Spleen (tissue), 11 donors: ENCODE measurements around the gene AKT3. TPM values are rescaled to one million over a fixed set of nuclear protein-coding genes. Genes with fewer than 3 reads are reported as not detected.

Source experiments
- DNase-seq: peaks from one replicate; pipeline ENCODE4 v3.0.0-alpha.2; 2020
- H3K27ac ChIP-seq, 8 donors: fragments of 200-600 bp; sonication (generic) in 7 of 8; 1 replicate in 4 of 8; 2 replicates in 4 of 8; pipeline versions ENCODE4 v1.5.0 to v1.8.0; 2016 to 2021; ENCODE audit warnings: inconsistent platforms in 4 of 8, mild to moderate bottlenecking in 4 of 8, moderate library complexity in 1 of 8
- H3K27me3 ChIP-seq, 7 donors: fragments of 200-600 bp; sonication (generic) in 6 of 7; replicated peaks in 1 of 7; 1 replicate in 4 of 7; 2 replicates in 3 of 7; pipeline versions ENCODE4 v1.5.0 to v1.8.0; 2016 to 2021; ENCODE audit warnings: inconsistent platforms in 3 of 7, mild to moderate bottlenecking in 1 of 7
- H3K36me3 ChIP-seq, 6 donors: fragments of 200-600 bp; sonication (generic) in 5 of 6; 1 replicate in 4 of 6; 2 replicates in 2 of 6; pipeline versions ENCODE4 v1.5.0 to v1.8.0; 2016 to 2021; ENCODE audit warnings: inconsistent platforms in 2 of 6
- H3K4me1 ChIP-seq, 6 donors: fragments of 200-600 bp; sonication (generic) in 5 of 6; 1 replicate in 3 of 6; 2 replicates in 3 of 6; pipeline versions ENCODE4 v1.5.0 to v1.8.0; 2016 to 2021; ENCODE audit warnings: inconsistent platforms in 3 of 6
- H3K4me3 ChIP-seq, 8 donors: fragments of 200-600 bp; sonication (generic) in 7 of 8; 1 replicate in 4 of 8; 2 replicates in 4 of 8; pipeline versions ENCODE4 v1.5.0 to v1.8.0; 2016 to 2021; ENCODE audit warnings: inconsistent platforms in 4 of 8, mild to moderate bottlenecking in 4 of 8, moderate library complexity in 2 of 8
- H3K9me3 ChIP-seq, 8 donors: fragments of 200-600 bp; sonication (generic) in 7 of 8; 1 replicate in 4 of 8; 2 replicates in 4 of 8; pipeline versions ENCODE4 v1.5.0 to v1.8.0; 2016 to 2021; ENCODE audit warnings: inconsistent platforms in 4 of 8
- POLR2A ChIP-seq, 3 donors: fragments of 450-650 bp; IDR thresholded peaks; one replicate each; pipeline ENCODE4 v1.5.1; 2017; ENCODE audit warnings: antibody characterized with exemption in 3 of 3, mild to moderate bottlenecking in 1 of 3
- POLR2AphosphoS5 ChIP-seq, 3 donors: sonication (generic); formaldehyde crosslinking; IDR thresholded peaks; one replicate each; pipeline ENCODE4 v1.5.1; 2017; ENCODE audit warnings: antibody characterized with exemption in 3 of 3
- WGBS, 5 donors: extraction: QIAGEN DNeasy Blood & Tissue Kit in 3 of 5; methylation state at CpG; one replicate each; pipeline versions ENCODE4 v1.1.5 to v1.1.7; 2013 to 2018; 5-methylcytosine and 5-hydroxymethylcytosine counted together
- intact Hi-C: fragments of 100-400 bp; cut with DNase I; formaldehyde crosslinking; loops from one replicate; pipeline ENCODE4 v1.15.0; 2023; ENCODE audit warnings: low total_unique reads
- polyA plus RNA-seq, 3 donors: library from polyadenylated mRNA; stranded (reverse); fragments of 200-250 nt; gene quantifications; one replicate each; pipeline ENCODE4 v1.2.1, GENCODE V29; 2013
- total RNA-seq, 7 donors: library from RNA; depleted of rRNA in 3 of 7; stranded (reverse); fragments of >200 nt in 3 of 7; fragmentation: NEBNext Ultra II Directional in 4 of 7; extraction: Animal tissue kit (Norgen Biotek cat#: 25700) in 4 of 7; gene quantifications; one replicate each; pipeline versions ENCODE4 v1.1.0 to v1.2.1, GENCODE V29; 2016 to 2021
- TF ChIP-seq, protein P1 (sequence below), 11 experiments: fragments of 200-600 bp in 7 of 11; fragments of 450-650 bp in 4 of 11; sonication (generic) in 4 of 11; IDR thresholded peaks in 8 of 11; conservative IDR thresholded peaks in 3 of 11; 1 replicate in 7 of 11; 2 replicates in 4 of 11; pipeline versions ENCODE4 v1.4.0 to v1.8.0; 2016 to 2021; ENCODE audit warnings: antibody characterized with exemption in 11 of 11, inconsistent platforms in 4 of 11, mild to moderate bottlenecking in 1 of 11
- donor health status: healthy with polysubstance abuse.
- donor health status: DM: no; HTN: no; CAD: no; lungs with moderate emphysema.
- donor health status: DM: no; HTN: no; CAD: no.
- donor health status: Bipolar disorder and iron deficiency.
- donor health status: healthy.
- donor health status: DM: no; HTN: no; CAD: no.
- donor health status: DM: yes; HTN: yes; CAD: no.

Gene AKT3
- total and polyA plus RNA-seq, 10 donors: 4.3 to 91.3 (median 46.4) TPM

DNA sequence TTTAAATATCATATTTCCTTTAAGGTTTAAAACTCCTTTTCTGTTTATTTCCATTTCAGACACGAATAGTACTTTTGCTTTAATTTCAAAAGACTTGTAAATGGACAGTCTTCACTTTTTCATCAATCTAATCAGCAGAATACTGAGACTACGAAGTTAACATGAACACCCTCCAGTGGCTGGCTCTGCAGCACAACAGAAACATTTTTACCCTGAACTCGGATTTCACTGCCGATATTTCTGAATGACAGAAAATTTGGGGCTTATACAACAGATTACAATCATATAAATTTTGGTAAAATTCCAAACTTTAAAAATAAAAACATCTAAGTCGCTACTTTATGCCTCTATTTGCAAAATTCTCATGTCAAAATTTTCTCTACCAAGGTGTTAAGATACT, 86.2 kb downstream of the AKT3 start:
- intact Hi-C loops: no loop called here
- no peak for TF ChIP-seq POLR2A (IDR thresholded peaks at IDR 0.05)
- TF ChIP-seq POLR2AphosphoS5 (IDR thresholded peaks at IDR 0.05): no peak
- TF ChIP-seq, protein P1, sequence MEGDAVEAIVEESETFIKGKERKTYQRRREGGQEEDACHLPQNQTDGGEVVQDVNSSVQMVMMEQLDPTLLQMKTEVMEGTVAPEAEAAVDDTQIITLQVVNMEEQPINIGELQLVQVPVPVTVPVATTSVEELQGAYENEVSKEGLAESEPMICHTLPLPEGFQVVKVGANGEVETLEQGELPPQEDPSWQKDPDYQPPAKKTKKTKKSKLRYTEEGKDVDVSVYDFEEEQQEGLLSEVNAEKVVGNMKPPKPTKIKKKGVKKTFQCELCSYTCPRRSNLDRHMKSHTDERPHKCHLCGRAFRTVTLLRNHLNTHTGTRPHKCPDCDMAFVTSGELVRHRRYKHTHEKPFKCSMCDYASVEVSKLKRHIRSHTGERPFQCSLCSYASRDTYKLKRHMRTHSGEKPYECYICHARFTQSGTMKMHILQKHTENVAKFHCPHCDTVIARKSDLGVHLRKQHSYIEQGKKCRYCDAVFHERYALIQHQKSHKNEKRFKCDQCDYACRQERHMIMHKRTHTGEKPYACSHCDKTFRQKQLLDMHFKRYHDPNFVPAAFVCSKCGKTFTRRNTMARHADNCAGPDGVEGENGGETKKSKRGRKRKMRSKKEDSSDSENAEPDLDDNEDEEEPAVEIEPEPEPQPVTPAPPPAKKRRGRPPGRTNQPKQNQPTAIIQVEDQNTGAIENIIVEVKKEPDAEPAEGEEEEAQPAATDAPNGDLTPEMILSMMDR (IDR thresholded peaks at IDR 0.05 in 8 of 11, conservative IDR thresholded peaks at IDR 0.05 in 3 of 11): no peak

GRCh38 chr1:243758647-243759046, 91.4 kb downstream of the AKT3 start:
- no peaks in the 10 kb centered on the region for H3K4me1 ChIP-seq
- TF ChIP-seq POLR2AphosphoS5 (IDR thresholded peaks at IDR 0.05): no peak
- TF ChIP-seq, protein P1 (IDR thresholded peaks at IDR 0.05 in 8 of 11, conservative IDR thresholded peaks at IDR 0.05 in 3 of 11): no peak
- TF ChIP-seq POLR2A (IDR thresholded peaks at IDR 0.05): no peak
- H3K9me3 ChIP-seq: no peaks in the 10 kb centered on the region
- intact Hi-C loops: loop anchor here (10.0 kb wide), 1 partner anchor 516 kb away; no protein-coding TSS in a partner anchor
- no peak overlapping the region for H3K27ac ChIP-seq
- 92 to 98% (median 97%) methylated on average over 8 of the region's 8 CpGs for WGBS, 5 donors
- no peak for DNase-seq
- no peak overlapping the region for H3K4me3 ChIP-seq
- H3K36me3 ChIP-seq: no peaks in the 10 kb centered on the region
- no peaks in the 10 kb centered on the region for H3K27me3 ChIP-seq

More for the DNA sequence above, 86.2 kb downstream of the AKT3 start:
- Histone ChIP-seq H3K27ac (no peak overlapping the region), H3K9me3 (no peaks in the 10 kb centered on the region), H3K27me3 (no peaks in the 10 kb centered on the region), H3K4me3 (no peak overlapping the region), H3K4me1 (peaks cover 0 to 9% (median 0%) of the 10 kb centered on the region in 6 donors), H3K36me3 (no peaks in the 10 kb centered on the region)
- DNase-seq: no peak
- 87 to 90% (median 90%) methylated on average over 5 of the region's 5 CpGs for WGBS, 5 donors

DNA sequence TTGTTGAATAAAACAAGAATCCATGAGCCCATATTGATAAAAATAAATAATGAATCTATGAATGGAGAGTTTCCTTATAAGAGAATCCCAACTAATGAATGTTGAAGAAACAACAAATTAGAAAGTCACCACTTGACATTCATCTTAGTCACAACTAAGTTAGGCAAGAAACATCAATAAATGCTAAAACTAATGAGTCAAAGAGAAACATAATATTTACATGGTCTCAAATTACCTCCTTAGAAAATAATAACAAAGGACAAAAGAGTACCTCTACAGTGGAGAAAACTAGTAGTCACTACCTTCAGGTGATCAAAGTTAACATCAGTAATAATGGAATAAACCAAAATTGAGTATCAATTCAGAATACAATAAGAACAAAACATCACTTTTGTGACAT, 93.5 kb downstream of the AKT3 start:
- no peaks in the 10 kb centered on the region for H3K36me3 ChIP-seq
- H3K4me1 ChIP-seq: no peaks in the 10 kb centered on the region
- H3K4me3 ChIP-seq: no peak overlapping the region
- DNase-seq: no peak
- no peak overlapping the region for H3K27ac ChIP-seq
- TF ChIP-seq POLR2AphosphoS5 (IDR thresholded peaks at IDR 0.05): no peak
- TF ChIP-seq, protein P1 (IDR thresholded peaks at IDR 0.05 in 8 of 11, conservative IDR thresholded peaks at IDR 0.05 in 3 of 11): no peak
- TF ChIP-seq POLR2A (IDR thresholded peaks at IDR 0.05): no peak
- intact Hi-C loops: loop anchor here (10.0 kb wide), 1 partner anchor 518 kb away; no protein-coding TSS in a partner anchor
- no peaks in the 10 kb centered on the region for H3K9me3 ChIP-seq
- no peaks in the 10 kb centered on the region for H3K27me3 ChIP-seq

DNA sequence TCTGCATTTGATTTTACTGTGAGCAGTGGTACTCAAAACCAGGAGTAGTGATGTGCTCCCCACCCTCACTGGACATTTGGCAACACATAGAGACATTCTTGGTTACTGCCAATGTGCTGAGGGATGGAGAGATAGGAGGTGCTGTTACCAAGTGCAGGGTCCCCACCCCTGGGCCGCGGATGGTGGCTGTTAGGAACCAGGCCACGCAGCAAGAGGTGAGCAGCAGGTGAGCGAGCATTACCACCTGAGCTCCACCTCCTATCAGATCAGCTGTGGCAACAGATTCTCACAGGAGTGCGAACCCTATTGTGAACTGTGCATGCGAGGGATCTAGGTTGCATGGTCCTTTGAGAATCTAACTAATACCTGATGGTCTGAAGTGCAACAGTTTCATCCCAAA, 95.7 kb downstream of the AKT3 start:
- Histone ChIP-seq H3K27ac (no peak overlapping the region), H3K36me3 (no peaks in the 10 kb centered on the region), H3K4me1 (peaks cover 0 to 4% (median 0%) of the 10 kb centered on the region in 6 donors), H3K4me3 (no peak overlapping the region), H3K27me3 (no peaks in the 10 kb centered on the region), H3K9me3 (no peaks in the 10 kb centered on the region)
- DNase-seq: no peak
- 92 to 100% (median 97%) methylated on average over 6 of the region's 6 CpGs for WGBS, 5 donors
- TF ChIP-seq, protein P1 (IDR thresholded peaks at IDR 0.05 in 8 of 11, conservative IDR thresholded peaks at IDR 0.05 in 3 of 11): no peak
- no peak for TF ChIP-seq POLR2A (IDR thresholded peaks at IDR 0.05)
- no peak for TF ChIP-seq POLR2AphosphoS5 (IDR thresholded peaks at IDR 0.05)
- intact Hi-C loops: loop anchor here (10.0 kb wide), 1 partner anchor 520 kb away; no protein-coding TSS in a partner anchor
